ENCODE data around the gene MFN2.

DNA sequence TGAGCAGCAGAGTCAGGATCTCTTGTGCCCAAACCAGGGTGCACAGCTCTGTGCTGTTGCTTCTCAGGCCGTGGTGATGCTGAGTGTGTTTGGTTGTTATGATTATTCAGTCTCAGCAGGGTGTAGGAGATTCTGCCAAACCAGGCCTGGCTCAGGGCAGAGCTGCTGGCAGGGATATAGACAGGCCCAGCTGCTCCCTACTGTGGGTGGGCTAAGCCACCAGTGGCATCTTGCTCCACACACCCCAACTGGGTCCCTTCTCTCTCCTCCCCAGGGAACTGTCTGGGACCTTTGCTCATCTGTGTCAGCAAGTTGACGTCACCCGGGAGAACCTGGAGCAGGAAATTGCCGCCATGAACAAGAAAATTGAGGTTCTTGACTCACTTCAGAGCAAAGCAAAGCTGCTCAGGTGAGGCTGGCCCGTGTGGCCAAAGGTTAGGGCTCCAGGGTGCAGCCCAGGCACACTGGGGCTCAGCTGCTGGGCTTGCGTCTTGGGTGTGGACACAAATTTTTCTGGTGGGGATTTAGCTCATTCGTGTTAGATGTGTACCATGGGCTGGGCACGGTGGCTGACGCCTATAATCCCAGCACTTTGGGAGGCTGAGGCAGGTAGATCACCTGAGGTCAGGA, 29.2 kb downstream of the MFN2 start:
- TF ChIP-seq SUZ12 (IDR thresholded peaks at IDR 0.05; ENCODE audit: extremely low read depth, insufficient read depth, insufficient read length) (no peak), YY1 (IDR thresholded peaks at IDR 0.05; ENCODE audit: insufficient read depth, insufficient read length) (no peak)

Measured in NT2/D1 (cell line).